ENCODE measurements around the gene LPP. TPM values are rescaled to one million over a fixed set of nuclear protein-coding genes. Genes with fewer than 3 reads are reported as not detected.

Gene LPP
- total and polyA plus RNA-seq, 4 donors: 11.1 to 219 (median 66.5) TPM

DNA sequence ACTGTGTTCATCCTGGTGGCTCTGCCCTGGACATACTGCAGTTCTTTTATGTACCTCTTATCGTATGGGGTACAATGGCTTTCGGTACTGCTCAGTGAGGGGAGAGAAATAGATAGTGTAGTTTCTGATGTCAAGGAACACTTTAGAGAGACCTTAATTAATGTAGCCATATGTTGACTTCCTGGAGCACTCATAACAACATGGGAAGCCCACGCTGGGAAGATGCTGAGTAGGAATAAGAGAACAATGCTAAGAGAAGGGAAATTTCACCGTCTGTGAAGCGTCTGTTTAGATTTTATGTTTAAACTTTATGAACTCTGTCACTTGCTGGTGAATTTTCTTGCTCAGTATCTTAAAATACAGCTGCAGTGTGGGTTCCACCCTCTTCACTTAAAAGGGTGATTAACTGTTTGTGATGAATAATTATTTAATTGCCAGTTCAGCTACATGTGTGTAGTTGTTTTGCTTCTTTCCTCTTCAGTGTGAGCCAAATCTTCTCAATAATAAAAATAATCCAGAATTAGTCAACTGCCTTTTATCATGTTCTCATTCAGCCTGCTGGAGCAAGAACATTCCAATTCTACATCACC, 644.7 kb downstream of the LPP start:
- DNase-seq (peak in 2 of 3 donors; percentile 68 to 78), ATAC-seq (ENCODE audit: insufficient read depth, low FRiP score) (no peak)
- Histone ChIP-seq H3K9me3 (ENCODE audit: control insufficient read depth in 4 of 4, insufficient read depth in 3 of 4, low read length in 3 of 4) (no peaks in the 10 kb centered on the region), H3K9ac (ENCODE audit: insufficient read depth in 1 of 2, low read length in 2 of 2) (no peak overlapping the region), H3K27ac (ENCODE audit: low read depth in 1 of 2, low read length in 1 of 2) (no peak overlapping the region), H3K36me3 (ENCODE audit: control insufficient read depth in 4 of 4, insufficient read depth in 4 of 4, low read length in 4 of 4) (no peaks in the 10 kb centered on the region), H3K4me1 (ENCODE audit: control insufficient read depth in 5 of 5, insufficient read depth in 5 of 5, low read length in 5 of 5) (peaks cover 0 to 19% (median 4%) of the 10 kb centered on the region in 5 donors), H3K27me3 (ENCODE audit: control insufficient read depth in 3 of 3, insufficient read depth in 3 of 3, low read length in 2 of 3) (no peaks in the 10 kb centered on the region), H3K4me3 (no peak overlapping the region)
- TF ChIP-seq, protein P1, sequence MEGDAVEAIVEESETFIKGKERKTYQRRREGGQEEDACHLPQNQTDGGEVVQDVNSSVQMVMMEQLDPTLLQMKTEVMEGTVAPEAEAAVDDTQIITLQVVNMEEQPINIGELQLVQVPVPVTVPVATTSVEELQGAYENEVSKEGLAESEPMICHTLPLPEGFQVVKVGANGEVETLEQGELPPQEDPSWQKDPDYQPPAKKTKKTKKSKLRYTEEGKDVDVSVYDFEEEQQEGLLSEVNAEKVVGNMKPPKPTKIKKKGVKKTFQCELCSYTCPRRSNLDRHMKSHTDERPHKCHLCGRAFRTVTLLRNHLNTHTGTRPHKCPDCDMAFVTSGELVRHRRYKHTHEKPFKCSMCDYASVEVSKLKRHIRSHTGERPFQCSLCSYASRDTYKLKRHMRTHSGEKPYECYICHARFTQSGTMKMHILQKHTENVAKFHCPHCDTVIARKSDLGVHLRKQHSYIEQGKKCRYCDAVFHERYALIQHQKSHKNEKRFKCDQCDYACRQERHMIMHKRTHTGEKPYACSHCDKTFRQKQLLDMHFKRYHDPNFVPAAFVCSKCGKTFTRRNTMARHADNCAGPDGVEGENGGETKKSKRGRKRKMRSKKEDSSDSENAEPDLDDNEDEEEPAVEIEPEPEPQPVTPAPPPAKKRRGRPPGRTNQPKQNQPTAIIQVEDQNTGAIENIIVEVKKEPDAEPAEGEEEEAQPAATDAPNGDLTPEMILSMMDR (IDR thresholded peaks at IDR 0.05; ENCODE audit: control extremely low read depth, extremely low read depth): no peak
- WGBS, 2 donors: 72 to 83% methylated on average over 5 of the region's 5 CpGs

DNA sequence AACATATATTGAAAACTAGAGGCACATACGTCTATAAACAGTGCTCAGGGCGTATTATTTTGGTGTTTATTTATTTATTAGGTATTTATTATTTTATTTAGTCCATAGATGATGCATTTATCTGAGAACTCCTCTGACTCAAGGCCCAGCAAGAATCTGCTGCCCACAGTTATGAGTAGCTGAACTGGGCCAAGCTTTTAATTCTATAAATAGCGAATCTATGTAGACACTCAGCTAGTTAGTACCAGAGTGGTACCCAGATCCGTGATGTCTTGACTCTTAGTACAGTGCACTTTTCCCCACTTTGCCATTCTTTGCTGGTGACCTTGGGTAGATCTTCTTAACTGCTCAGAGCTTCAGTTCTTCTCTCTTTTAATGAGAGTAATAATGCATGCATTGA, 647.4 kb downstream of the LPP start:
- Histone ChIP-seq H3K27ac (ENCODE audit: low read depth in 1 of 2, low read length in 1 of 2) (no peak overlapping the region), H3K9ac (ENCODE audit: insufficient read depth in 1 of 2, low read length in 2 of 2) (no peak overlapping the region), H3K27me3 (ENCODE audit: control insufficient read depth in 3 of 3, insufficient read depth in 3 of 3, low read length in 2 of 3) (no peaks in the 10 kb centered on the region), H3K4me1 (ENCODE audit: control insufficient read depth in 5 of 5, insufficient read depth in 5 of 5, low read length in 5 of 5) (peaks cover 0 to 17% (median 4%) of the 10 kb centered on the region in 5 donors), H3K9me3 (ENCODE audit: control insufficient read depth in 4 of 4, insufficient read depth in 3 of 4, low read length in 3 of 4) (no peaks in the 10 kb centered on the region), H3K4me3 (no peak overlapping the region), H3K36me3 (ENCODE audit: control insufficient read depth in 4 of 4, insufficient read depth in 4 of 4, low read length in 4 of 4) (no peaks in the 10 kb centered on the region)
- ATAC-seq (ENCODE audit: insufficient read depth, low FRiP score): no peak
- TF ChIP-seq, protein P1 (IDR thresholded peaks at IDR 0.05; ENCODE audit: control extremely low read depth, extremely low read depth): no peak
- WGBS, 2 donors: 95 to 98% methylated on average over 4 of the region's 4 CpGs
- no peak for DNase-seq

DNA sequence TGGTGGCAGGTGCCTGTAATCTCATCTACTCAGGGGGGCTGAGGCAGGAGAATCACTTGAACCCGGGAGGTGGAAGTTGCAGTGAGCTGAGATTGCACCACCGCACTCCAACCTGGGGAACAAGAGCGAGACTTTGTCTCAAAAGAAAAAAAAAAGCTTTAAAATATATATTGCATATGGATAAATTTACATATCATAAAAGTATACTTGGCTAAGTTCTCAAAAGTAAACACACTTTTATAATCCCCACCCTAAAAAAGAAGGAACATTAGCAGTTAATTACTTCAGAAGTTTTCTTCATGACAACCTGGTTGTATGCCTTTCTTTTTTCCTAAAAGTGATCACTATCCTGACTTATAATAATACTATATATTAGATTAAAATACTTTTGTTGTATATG, 648.7 kb downstream of the LPP start:
- H3K4me3 ChIP-seq: no peak overlapping the region
- DNase-seq: no peak
- WGBS, 2 donors: 77 to 83% methylated on average over 3 of the region's 3 CpGs
- no peak for ATAC-seq (ENCODE audit: insufficient read depth, low FRiP score)
- H3K9me3 ChIP-seq (ENCODE audit: control insufficient read depth in 4 of 4, insufficient read depth in 3 of 4, low read length in 3 of 4): no peaks in the 10 kb centered on the region
- peaks cover 0 to 15% (median 4%) of the 10 kb centered on the region in 5 donors for H3K4me1 ChIP-seq (ENCODE audit: control insufficient read depth in 5 of 5, insufficient read depth in 5 of 5, low read length in 5 of 5)
- no peak overlapping the region for H3K9ac ChIP-seq (ENCODE audit: insufficient read depth in 1 of 2, low read length in 2 of 2)
- TF ChIP-seq, protein P1 (IDR thresholded peaks at IDR 0.05; ENCODE audit: control extremely low read depth, extremely low read depth): no peak
- no peaks in the 10 kb centered on the region for H3K36me3 ChIP-seq (ENCODE audit: control insufficient read depth in 4 of 4, insufficient read depth in 4 of 4, low read length in 4 of 4)
- H3K27me3 ChIP-seq (ENCODE audit: control insufficient read depth in 3 of 3, insufficient read depth in 3 of 3, low read length in 2 of 3): no peaks in the 10 kb centered on the region
- H3K27ac ChIP-seq (ENCODE audit: low read depth in 1 of 2, low read length in 1 of 2): no peak overlapping the region

DNA sequence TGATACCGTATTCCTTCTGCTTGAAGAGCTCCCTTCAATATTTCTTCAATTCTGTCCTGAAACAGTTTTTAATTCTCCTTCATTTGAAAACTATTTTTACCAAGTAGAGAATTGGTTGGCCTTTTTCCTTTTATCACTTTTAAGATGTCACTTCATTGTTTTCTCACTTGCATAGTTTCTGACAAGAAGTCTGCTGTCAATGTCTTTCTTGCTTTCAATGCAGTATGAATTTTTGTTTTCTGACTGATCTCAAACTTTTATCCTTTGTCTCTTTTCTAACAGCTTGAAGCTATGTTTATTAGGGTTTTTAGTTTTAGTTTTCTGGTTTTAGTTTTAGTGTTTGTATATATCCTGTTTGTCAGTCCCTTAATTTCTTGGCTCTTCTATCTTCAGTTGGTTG, 653.0 kb downstream of the LPP start:
- H3K4me3 ChIP-seq: no peak overlapping the region
- ATAC-seq (ENCODE audit: insufficient read depth, low FRiP score): no peak

More for the DNA sequence above, 653.0 kb downstream of the LPP start:
- TF ChIP-seq, protein P1 (IDR thresholded peaks at IDR 0.05; ENCODE audit: control extremely low read depth, extremely low read depth): no peak
- H3K9ac ChIP-seq (ENCODE audit: insufficient read depth in 1 of 2, low read length in 2 of 2): no peak overlapping the region
- peak in 1 of 3 donors; percentile 19 for DNase-seq
- H3K9me3 ChIP-seq (ENCODE audit: control insufficient read depth in 4 of 4, insufficient read depth in 3 of 4, low read length in 3 of 4): peaks cover 0 to 9% (median 0%) of the 10 kb centered on the region in 4 donors
- no peaks in the 10 kb centered on the region for H3K36me3 ChIP-seq (ENCODE audit: control insufficient read depth in 4 of 4, insufficient read depth in 4 of 4, low read length in 4 of 4)
- H3K27ac ChIP-seq (ENCODE audit: low read depth in 1 of 2, low read length in 1 of 2): no peak overlapping the region
- H3K27me3 ChIP-seq (ENCODE audit: control insufficient read depth in 3 of 3, insufficient read depth in 3 of 3, low read length in 2 of 3): no peaks in the 10 kb centered on the region
- WGBS, 2 donors: 97% methylated on average over 1 of the region's 1 CpG
- H3K4me1 ChIP-seq (ENCODE audit: control insufficient read depth in 5 of 5, insufficient read depth in 5 of 5, low read length in 5 of 5): no peaks in the 10 kb centered on the region
